Activated T-cell treated with anti-CD3 and anti-CD28 coated beads, Interleukin-2, amount 50 U/mL, for 48 hours (primary cell): ENCODE results near the gene VEGFD.

ENCODE experiments used
- DNase-seq, 2 experiments: peaks; one replicate each; pipeline ENCODE4 v3.0.0-alpha.2; 2020

The VEGFD gene

GRCh38 chrX:15299941-15300851, 84.0 kb downstream of the VEGFD start:
- DNase-seq: no peak

DNA sequence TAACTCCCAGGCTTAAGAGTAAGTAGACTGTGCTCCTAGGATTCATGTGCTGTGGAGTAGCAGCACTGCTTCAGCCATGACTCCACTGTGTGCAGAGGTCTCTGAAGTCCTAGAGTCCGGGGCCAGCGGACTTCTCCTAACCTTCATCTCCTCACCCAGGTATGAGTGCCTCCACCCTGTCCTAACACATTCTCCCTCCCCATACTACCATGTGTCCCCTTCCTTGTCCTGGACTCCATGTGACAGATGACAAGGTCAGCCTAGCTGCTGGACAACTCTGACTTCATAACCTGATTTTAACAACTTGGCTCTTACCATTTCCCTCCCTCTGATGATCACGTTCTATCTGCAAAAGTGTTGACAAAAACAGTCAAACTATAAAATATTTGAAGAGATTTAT, 85.4 kb downstream of the VEGFD start:
- no peak for DNase-seq

GRCh38 chrX:15298201-15298600, 86.0 kb downstream of the VEGFD start:
- DNase-seq: no peak
